C4-2B (cell line): ENCODE measurements around the gene PMM2.

ENCODE experiments used
- ZFX ChIP-seq: fragments of 450-650 bp; IDR thresholded peaks from 2 replicates; pipeline ENCODE4 v1.6.1; 2017
- TF ChIP-seq, protein P1 (sequence below): fragments of 450-650 bp; conservative IDR thresholded peaks from 2 replicates; pipeline ENCODE4 v1.5.1; 2017; ENCODE audit warnings: mild to moderate bottlenecking

DNA sequence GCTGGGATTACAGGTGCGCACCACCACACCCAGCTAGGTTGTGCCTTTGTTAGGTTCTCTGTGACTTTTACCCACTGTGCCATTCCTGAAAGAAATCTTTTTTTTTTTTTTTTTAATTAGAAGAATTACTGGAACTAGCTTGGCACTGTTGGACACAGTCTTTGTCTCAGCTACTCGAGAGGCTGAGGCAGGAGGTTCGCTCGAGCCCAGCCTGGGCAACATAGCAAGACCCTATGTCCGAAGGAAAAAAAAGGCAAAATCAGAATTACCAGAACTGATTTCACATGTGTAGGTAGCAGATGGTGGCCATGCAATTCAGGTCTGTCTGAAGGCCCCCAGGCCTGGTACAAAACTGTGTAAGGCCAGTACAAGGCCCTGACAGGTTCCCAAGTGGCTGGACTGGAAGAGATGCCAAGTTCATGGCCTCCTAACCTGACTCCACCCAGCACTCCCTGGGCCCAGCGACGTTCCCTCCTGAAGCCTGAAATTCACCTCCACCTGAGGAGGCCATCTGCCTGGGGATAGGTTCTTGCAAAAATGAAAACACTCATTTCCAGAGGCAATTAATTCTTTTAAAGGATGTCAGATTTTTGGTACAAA lies 48.2 kb downstream of the PMM2 start:
- TF ChIP-seq, protein P1, sequence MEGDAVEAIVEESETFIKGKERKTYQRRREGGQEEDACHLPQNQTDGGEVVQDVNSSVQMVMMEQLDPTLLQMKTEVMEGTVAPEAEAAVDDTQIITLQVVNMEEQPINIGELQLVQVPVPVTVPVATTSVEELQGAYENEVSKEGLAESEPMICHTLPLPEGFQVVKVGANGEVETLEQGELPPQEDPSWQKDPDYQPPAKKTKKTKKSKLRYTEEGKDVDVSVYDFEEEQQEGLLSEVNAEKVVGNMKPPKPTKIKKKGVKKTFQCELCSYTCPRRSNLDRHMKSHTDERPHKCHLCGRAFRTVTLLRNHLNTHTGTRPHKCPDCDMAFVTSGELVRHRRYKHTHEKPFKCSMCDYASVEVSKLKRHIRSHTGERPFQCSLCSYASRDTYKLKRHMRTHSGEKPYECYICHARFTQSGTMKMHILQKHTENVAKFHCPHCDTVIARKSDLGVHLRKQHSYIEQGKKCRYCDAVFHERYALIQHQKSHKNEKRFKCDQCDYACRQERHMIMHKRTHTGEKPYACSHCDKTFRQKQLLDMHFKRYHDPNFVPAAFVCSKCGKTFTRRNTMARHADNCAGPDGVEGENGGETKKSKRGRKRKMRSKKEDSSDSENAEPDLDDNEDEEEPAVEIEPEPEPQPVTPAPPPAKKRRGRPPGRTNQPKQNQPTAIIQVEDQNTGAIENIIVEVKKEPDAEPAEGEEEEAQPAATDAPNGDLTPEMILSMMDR = no peak
- TF ChIP-seq ZFX = no peak
